ENCODE results near the gene BOD1L2. TPM values are rescaled to one million over a fixed set of nuclear protein-coding genes. Genes with fewer than 3 reads are reported as not detected.

Gene BOD1L2
- total and polyA plus RNA-seq, 2 donors (not counting 3 experiments of a cell fraction or from before 2014, with no cell fraction given), result not detected

DNA sequence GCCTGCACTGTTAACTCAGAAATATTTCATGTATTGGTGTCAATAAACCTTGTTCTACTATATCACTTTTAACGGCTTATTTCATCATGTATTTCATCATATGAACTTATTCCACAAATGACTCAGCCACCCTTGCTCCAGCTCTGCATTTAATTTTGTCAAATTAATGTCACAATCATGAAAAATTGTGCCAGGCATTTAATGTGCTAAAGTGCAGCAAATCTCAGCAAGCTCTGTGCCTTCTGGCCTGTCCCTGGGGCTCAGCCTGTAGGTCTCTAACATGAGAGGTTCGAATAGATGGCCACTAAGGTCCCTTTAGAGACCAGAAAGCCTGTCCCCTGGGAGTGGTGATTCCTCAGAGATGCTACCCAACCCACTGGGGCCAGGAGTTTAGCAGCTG, 28.6 kb downstream of the BOD1L2 start:
- BruUV-seq (replicated peaks), result no TSS peak
- DNase-seq (ENCODE audit: low read depth, low spot score), result no peak
- no peaks in the 10 kb centered on the region for H4K20me1 ChIP-seq (replicated peaks; ENCODE audit: control insufficient read depth, extremely low read depth, insufficient read depth, low read length)
- TF ChIP-seq GATA2 (IDR thresholded peaks at IDR 0.05; ENCODE audit: insufficient read depth, insufficient read length, low read depth, low read length) (no peak), FOS (IDR thresholded peaks at IDR 0.05; ENCODE audit: borderline replicate concordance, insufficient read depth, low read length) (no peak), MYC (IDR thresholded peaks at IDR 0.05; ENCODE audit: low read depth, low read length) (no peak), POLR2AphosphoS5 (IDR thresholded peaks at IDR 0.05; ENCODE audit: insufficient read depth, low read depth, low read length) (no peak)
- TF ChIP-seq, protein P1, sequence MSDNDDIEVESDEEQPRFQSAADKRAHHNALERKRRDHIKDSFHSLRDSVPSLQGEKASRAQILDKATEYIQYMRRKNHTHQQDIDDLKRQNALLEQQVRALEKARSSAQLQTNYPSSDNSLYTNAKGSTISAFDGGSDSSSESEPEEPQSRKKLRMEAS (IDR thresholded peaks at IDR 0.05; ENCODE audit: insufficient read depth, insufficient read length), result no peak
- TF ChIP-seq, protein P2, sequence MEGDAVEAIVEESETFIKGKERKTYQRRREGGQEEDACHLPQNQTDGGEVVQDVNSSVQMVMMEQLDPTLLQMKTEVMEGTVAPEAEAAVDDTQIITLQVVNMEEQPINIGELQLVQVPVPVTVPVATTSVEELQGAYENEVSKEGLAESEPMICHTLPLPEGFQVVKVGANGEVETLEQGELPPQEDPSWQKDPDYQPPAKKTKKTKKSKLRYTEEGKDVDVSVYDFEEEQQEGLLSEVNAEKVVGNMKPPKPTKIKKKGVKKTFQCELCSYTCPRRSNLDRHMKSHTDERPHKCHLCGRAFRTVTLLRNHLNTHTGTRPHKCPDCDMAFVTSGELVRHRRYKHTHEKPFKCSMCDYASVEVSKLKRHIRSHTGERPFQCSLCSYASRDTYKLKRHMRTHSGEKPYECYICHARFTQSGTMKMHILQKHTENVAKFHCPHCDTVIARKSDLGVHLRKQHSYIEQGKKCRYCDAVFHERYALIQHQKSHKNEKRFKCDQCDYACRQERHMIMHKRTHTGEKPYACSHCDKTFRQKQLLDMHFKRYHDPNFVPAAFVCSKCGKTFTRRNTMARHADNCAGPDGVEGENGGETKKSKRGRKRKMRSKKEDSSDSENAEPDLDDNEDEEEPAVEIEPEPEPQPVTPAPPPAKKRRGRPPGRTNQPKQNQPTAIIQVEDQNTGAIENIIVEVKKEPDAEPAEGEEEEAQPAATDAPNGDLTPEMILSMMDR (IDR thresholded peaks at IDR 0.05; ENCODE audit: extremely low read depth in 1 of 2, insufficient read depth in 1 of 2, low read depth in 1 of 2, low read length in 2 of 2), result no peak
- no peak overlapping the region for H3K4me3 ChIP-seq (replicated peaks in 1 of 3; ENCODE audit: insufficient read depth in 1 of 3, low read depth in 1 of 3, low read length in 3 of 3)
- no peaks in the 10 kb centered on the region for H3K9me3 ChIP-seq (replicated peaks; ENCODE audit: control insufficient read depth, insufficient read depth, low read length)
- ChIA-PET CTCF (no interaction called here), POLR2A (no interaction called here)
- no peak for FAIRE-seq
- no peaks in the 10 kb centered on the region for H3K27me3 ChIP-seq (ENCODE audit: control insufficient read depth in 2 of 2, insufficient read depth in 2 of 2, low read length in 2 of 2)
- H2AFZ ChIP-seq (ENCODE audit: low read depth, low read length), result no peak overlapping the region
- H3K9ac ChIP-seq (replicated peaks; ENCODE audit: extremely low read depth, insufficient read depth, low read length), result no peak overlapping the region
- dilution Hi-C loops (cut with MboI; ENCODE audit: extremely low pct_ligation_motif_present, low sequenced_read_pairs) (no loop called here), intact Hi-C loops (cut with micrococcal nuclease) (no loop called here)
- no peaks in the 10 kb centered on the region for H3K4me1 ChIP-seq (ENCODE audit: control insufficient read depth, extremely low read depth, insufficient read depth, low read length)
- no peak overlapping the region for H3K27ac ChIP-seq (ENCODE audit: insufficient read depth, low read depth, low read length)
- no peaks in the 10 kb centered on the region for H3K9me1 ChIP-seq (replicated peaks; ENCODE audit: control insufficient read depth, extremely low read depth, insufficient read depth, low read length)
- H3K4me2 ChIP-seq (ENCODE audit: insufficient read depth, low read length), result no peak overlapping the region
- H3K36me3 ChIP-seq (ENCODE audit: control insufficient read depth in 2 of 2, extremely low read depth in 1 of 2, insufficient read depth in 2 of 2, low read length in 2 of 2), result no peaks in the 10 kb centered on the region
- H3K79me2 ChIP-seq (ENCODE audit: control insufficient read depth, insufficient read depth, low read length), result no peaks in the 10 kb centered on the region

DNA sequence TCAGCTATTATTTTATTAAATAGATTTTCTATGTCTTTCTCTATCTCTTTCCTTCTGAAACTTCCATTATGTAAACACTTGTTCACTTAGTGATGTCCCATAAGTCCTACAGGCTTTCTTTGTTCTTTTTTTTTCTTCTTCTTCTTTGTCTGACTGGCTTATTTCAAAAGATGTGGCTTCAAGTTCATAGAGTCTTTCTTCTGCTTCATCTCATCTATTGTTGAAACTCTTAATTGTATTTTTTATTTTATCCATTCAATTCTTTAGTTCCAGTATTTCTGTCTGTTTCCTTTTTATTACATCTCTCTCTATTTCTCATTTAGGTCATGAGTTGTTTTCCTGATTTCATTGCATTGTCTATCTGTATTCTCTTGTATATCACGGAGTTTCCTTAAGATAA, 38.5 kb downstream of the BOD1L2 start:
- H4K20me1 ChIP-seq (replicated peaks; ENCODE audit: control insufficient read depth, extremely low read depth, insufficient read depth, low read length), result no peaks in the 10 kb centered on the region
- TF ChIP-seq JUN (IDR thresholded peaks at IDR 0.05; ENCODE audit: borderline replicate concordance, insufficient read depth, insufficient read length, low read depth) (no peak), GATA2 (IDR thresholded peaks at IDR 0.05; ENCODE audit: insufficient read depth, insufficient read length, low read depth, low read length) (no peak), POLR2AphosphoS5 (IDR thresholded peaks at IDR 0.05; ENCODE audit: insufficient read depth, low read depth, low read length) (no peak), FOS (IDR thresholded peaks at IDR 0.05; ENCODE audit: borderline replicate concordance, insufficient read depth, low read length) (no peak), POLR2A (IDR thresholded peaks at IDR 0.05; ENCODE audit: low read depth, low read length) (no peak), MYC (IDR thresholded peaks at IDR 0.05; ENCODE audit: low read depth, low read length) (no peak), EZH2 (IDR thresholded peaks at IDR 0.05; ENCODE audit: borderline replicate concordance, low read depth, low read length, severe bottlenecking) (no peak)
- TF ChIP-seq, protein P2 (IDR thresholded peaks at IDR 0.05; ENCODE audit: extremely low read depth in 1 of 2, insufficient read depth in 1 of 2, low read depth in 1 of 2, low read length in 2 of 2), result no peak
- TF ChIP-seq, protein P1 (IDR thresholded peaks at IDR 0.05; ENCODE audit: insufficient read depth, insufficient read length), result no peak
- no peak for DNase-seq (ENCODE audit: low read depth, low spot score)
- H3K27me3 ChIP-seq (ENCODE audit: control insufficient read depth in 2 of 2, insufficient read depth in 2 of 2, low read length in 2 of 2), result no peaks in the 10 kb centered on the region
- H3K4me3 ChIP-seq (replicated peaks in 1 of 3; ENCODE audit: insufficient read depth in 1 of 3, low read depth in 1 of 3, low read length in 3 of 3), result no peak overlapping the region
- dilution Hi-C loops (cut with MboI; ENCODE audit: extremely low pct_ligation_motif_present, low sequenced_read_pairs), result no loop called here
- BruUV-seq (replicated peaks), result no TSS peak
- H2AFZ ChIP-seq (ENCODE audit: low read depth, low read length), result no peak overlapping the region
- no peaks in the 10 kb centered on the region for H3K79me2 ChIP-seq (ENCODE audit: control insufficient read depth, insufficient read depth, low read length)
- no peak for FAIRE-seq
- H3K4me1 ChIP-seq (ENCODE audit: control insufficient read depth, extremely low read depth, insufficient read depth, low read length), result no peaks in the 10 kb centered on the region
- intact Hi-C loops (cut with micrococcal nuclease), result no loop called here
- no peaks in the 10 kb centered on the region for H3K9me3 ChIP-seq (replicated peaks; ENCODE audit: control insufficient read depth, insufficient read depth, low read length)
- no peaks in the 10 kb centered on the region for H3K9me1 ChIP-seq (replicated peaks; ENCODE audit: control insufficient read depth, extremely low read depth, insufficient read depth, low read length)
- no peaks in the 10 kb centered on the region for H3K36me3 ChIP-seq (ENCODE audit: control insufficient read depth in 2 of 2, extremely low read depth in 1 of 2, insufficient read depth in 2 of 2, low read length in 2 of 2)
- POLR2A ChIA-PET, result no interaction called here
- CTCF ChIA-PET, result no interaction called here
- no peak overlapping the region for H3K27ac ChIP-seq (ENCODE audit: insufficient read depth, low read depth, low read length)
- H3K4me2 ChIP-seq (ENCODE audit: insufficient read depth, low read length), result no peak overlapping the region
- no peak overlapping the region for H3K9ac ChIP-seq (replicated peaks; ENCODE audit: extremely low read depth, insufficient read depth, low read length)
